MG63 (cell line): ENCODE measurements around the gene CSMD2. TPM values are rescaled to one million over a fixed set of nuclear protein-coding genes. Genes with fewer than 3 reads are reported as not detected.
"Not testable (repeated sequence)": the region's sequence is repeated elsewhere in the genome, so short reads cannot be mapped to it uniquely, and the experiment has no call there.

Experiments
- DNase-seq: peaks from one replicate; pipeline ENCODE4 v3.0.0-alpha.2; 2020
- H3K27me3 ChIP-seq: fragments of 250-450 bp; sonication (Bioruptor Pico); 2 replicates; pipeline ENCODE4 v1.5.1; 2020; ENCODE audit warnings: mild to moderate bottlenecking, moderate library complexity
- H3K36me3 ChIP-seq: fragments of 250-450 bp; sonication (Bioruptor Pico); 2 replicates; pipeline ENCODE4 v1.5.1; 2020; ENCODE audit warnings: mild to moderate bottlenecking, moderate library complexity
- H3K4me3 ChIP-seq: fragments of 250-450 bp; sonication (Bioruptor Pico); 2 replicates; pipeline ENCODE4 v1.5.1; 2020; ENCODE audit warnings: mild to moderate bottlenecking, moderate library complexity
- H3K9me3 ChIP-seq: fragments of 250-450 bp; sonication (Bioruptor Pico); 2 replicates; pipeline ENCODE4 v1.5.1; 2020; ENCODE audit warnings: mild to moderate bottlenecking, moderate library complexity
- total RNA-seq: library from RNA; depleted of rRNA; stranded (reverse); fragments of >200 nt; shearing (Covaris generic); gene quantifications from 2 replicates; pipeline ENCODE4 v1.2.3, GENCODE V29; 2014; ENCODE audit warnings: low replicate concordance

CSMD2 gene
- total RNA-seq, 1 experiment from 2014 or later, result not detected

DNA sequence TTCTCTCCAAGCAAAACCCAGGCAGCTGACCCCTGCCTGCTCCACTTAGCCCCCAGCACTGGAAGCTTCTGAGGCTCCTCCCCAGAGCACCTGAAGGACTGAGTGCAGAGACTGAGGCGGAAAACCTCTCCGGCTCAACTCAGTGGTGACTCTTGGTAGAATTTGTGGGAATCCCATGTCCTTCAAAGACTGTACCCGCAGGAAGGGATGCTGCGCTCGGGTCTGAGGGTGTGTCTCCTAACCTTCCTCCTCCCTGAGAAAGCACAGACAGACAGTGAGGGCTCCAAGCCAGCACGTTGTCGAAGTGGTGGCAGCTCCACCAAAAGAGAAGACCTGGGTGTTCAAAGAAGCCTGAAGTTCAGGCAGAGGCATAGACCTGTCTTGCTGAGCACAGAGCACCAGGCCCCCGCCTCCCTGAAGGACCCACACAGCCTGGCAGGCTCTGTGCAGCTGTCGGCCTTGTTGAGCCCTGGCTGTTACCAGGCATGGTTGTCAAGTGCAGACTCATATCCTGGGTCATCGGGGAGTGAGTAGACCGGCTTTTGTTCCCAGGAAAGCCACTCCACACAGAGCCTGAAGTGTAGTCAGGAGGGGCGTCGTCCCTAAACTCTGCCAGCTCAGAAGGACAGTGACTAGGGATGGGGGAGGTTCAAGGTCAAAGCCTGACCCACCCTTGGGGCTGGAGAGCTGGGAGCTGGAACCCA, 36.7 kb downstream of the CSMD2 start:
- no peak for DNase-seq
- no peaks in the 10 kb centered on the region for H3K36me3 ChIP-seq
- H3K27me3 ChIP-seq, result no peaks in the 10 kb centered on the region
- no peak overlapping the region for H3K4me3 ChIP-seq
- no peaks in the 10 kb centered on the region for H3K9me3 ChIP-seq

GRCh38 chr1:34127006-34128000, 37.7 kb downstream of the CSMD2 start:
- H3K9me3 ChIP-seq, result no peaks in the 10 kb centered on the region
- H3K4me3 ChIP-seq, result no peak overlapping the region
- H3K36me3 ChIP-seq, result no peaks in the 10 kb centered on the region
- no peak for DNase-seq
- H3K27me3 ChIP-seq, result no peaks in the 10 kb centered on the region

GRCh38 chr1:34126486-34126885, 38.5 kb downstream of the CSMD2 start:
- no peak for DNase-seq
- no peak overlapping the region for H3K4me3 ChIP-seq
- no peaks in the 10 kb centered on the region for H3K9me3 ChIP-seq

GRCh38 chr1:34125721-34126380, 39.2 kb downstream of the CSMD2 start:
- Histone ChIP-seq H3K9me3 (no peaks in the 10 kb centered on the region), H3K4me3 (no peak overlapping the region), H3K27me3 (no peaks in the 10 kb centered on the region), H3K36me3 (no peaks in the 10 kb centered on the region)
- no peak for DNase-seq

More at GRCh38 chr1:34126486-34126885, 38.5 kb downstream of the CSMD2 start:
- H3K36me3 ChIP-seq, result no peaks in the 10 kb centered on the region
- no peaks in the 10 kb centered on the region for H3K27me3 ChIP-seq

GRCh38 chr1:34122080-34122932, 42.7 kb downstream of the CSMD2 start:
- no peaks in the 10 kb centered on the region for H3K27me3 ChIP-seq

DNA sequence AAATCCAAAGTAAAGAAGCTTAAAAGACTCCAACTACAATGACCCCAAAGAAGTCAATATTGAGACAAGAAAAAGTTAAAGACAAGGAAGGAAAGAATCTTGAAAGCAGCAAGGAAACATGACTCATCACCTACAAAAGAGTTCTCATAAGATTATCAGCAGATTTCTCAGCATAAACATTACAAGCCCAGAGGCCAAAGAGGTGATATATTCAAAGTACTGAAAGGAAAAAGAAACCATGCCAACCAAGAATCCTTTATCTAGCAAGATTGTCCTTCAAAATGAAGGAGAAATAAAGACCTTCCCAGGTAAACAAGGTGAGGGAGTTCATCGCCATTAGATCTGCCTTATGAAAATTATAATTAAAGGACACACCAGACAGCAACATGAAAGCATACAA, 49.8 kb downstream of the CSMD2 start:
- H3K4me3 ChIP-seq, result no peak overlapping the region
- H3K36me3 ChIP-seq, result no peaks in the 10 kb centered on the region
- no peak for DNase-seq
- no peaks in the 10 kb centered on the region for H3K27me3 ChIP-seq
- peaks cover 6% of the 10 kb centered on the region; the same call in 1 of the 2 replicates for H3K9me3 ChIP-seq

More at GRCh38 chr1:34122080-34122932, 42.7 kb downstream of the CSMD2 start:
- no peak overlapping the region for H3K4me3 ChIP-seq
- no peaks in the 10 kb centered on the region for H3K36me3 ChIP-seq
- peaks cover 6% of the 10 kb centered on the region; the same call in 1 of the 2 replicates for H3K9me3 ChIP-seq
- no peak for DNase-seq

DNA sequence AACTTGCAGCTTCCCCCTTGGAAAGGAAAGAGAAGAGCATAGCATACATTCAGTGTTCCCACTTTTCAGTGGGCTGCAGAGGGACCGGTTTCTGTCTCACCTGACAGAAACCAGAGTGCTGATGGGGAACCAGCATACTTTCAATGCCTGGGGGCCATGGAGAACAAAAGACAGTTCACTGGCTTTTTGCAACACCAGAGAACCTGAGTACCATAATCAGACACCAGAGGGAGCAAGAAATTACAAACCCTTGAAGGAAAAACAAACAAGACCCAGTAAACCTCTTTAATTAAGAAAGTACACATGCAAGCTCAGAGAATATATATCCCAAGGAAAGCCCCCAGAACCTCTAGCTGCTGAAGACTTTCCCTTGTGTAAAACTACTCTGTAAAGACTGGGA, 51.1 kb downstream of the CSMD2 start:
- DNase-seq, result no peak
- Histone ChIP-seq H3K9me3 (peaks cover 1% of the 10 kb centered on the region; the same call in 1 of the 2 replicates), H3K4me3 (no peak overlapping the region), H3K27me3 (no peaks in the 10 kb centered on the region), H3K36me3 (no peaks in the 10 kb centered on the region)

DNA sequence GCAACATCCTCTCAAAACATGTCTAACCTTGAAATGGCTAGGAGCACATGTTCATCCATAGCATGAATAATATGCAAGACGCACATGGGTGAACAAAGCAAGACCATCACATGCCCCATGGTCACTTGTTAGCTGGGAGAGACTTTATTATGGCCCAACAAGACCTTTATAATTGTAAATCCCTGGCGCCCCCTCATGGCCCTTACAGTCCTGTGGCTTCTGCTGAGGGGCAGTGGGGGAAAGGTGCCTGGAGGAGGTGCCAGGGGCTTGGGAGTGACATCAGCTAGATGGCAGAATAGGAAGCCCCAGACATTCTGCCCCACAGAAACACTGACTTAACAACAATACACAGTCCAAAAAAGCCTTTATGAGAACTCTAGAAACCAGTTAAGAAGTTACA, 51.7 kb downstream of the CSMD2 start:
- Histone ChIP-seq H3K9me3 (no peaks in the 10 kb centered on the region; the same call in 1 of the 2 replicates), H3K27me3 (no peaks in the 10 kb centered on the region), H3K36me3 (no peaks in the 10 kb centered on the region), H3K4me3 (no peak overlapping the region)
- no peak for DNase-seq

DNA sequence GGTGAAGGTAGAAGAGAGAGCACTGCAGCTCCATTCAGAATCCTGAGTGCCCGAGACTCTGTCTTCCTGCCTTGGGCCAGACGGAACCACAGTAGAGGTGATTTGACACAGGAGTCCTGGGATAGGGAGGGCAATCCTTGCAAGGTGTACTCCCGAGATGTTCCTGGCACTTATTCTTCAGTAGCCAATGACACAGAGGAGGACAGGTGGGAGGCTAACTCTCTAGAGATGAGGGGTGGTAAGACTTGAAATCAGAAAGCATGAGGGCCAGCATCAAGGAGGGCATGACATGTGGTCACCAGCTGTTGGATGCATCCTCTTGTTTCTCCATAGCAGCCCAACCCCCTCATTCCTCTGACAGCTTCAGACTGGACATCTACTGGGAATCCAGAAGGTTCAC, 56.3 kb downstream of the CSMD2 start:
- H3K4me3 ChIP-seq, result no peak overlapping the region
- no peaks in the 10 kb centered on the region for H3K9me3 ChIP-seq
- no peak for DNase-seq

DNA sequence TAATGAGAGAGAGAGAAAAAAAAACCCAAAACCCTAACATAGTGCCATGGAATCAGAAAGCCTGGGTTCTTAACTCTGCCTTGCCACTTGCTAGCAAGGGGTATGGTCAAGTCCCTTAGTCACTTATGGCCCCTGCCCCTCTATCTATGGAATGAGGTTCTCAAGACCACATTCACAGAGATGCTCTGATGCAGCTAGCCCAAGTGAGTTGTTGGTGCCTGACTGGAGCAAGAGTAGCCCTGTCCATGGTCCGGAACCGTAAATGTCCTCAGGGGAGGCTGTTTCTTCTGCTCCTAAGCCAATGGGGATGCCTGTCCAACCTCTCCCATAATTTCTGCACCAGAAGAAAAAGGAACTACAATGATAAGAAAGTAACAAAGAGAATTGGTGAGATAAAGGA, 56.8 kb downstream of the CSMD2 start:
- Histone ChIP-seq H3K9me3 (no peaks in the 10 kb centered on the region), H3K36me3 (no peaks in the 10 kb centered on the region), H3K4me3 (no peak overlapping the region), H3K27me3 (peaks cover 5% of the 10 kb centered on the region; the same call in 1 of the 2 replicates)
- no peak for DNase-seq

More for the DNA sequence above, 56.3 kb downstream of the CSMD2 start:
- H3K36me3 ChIP-seq, result no peaks in the 10 kb centered on the region
- H3K27me3 ChIP-seq, result peaks cover 5% of the 10 kb centered on the region; the same call in 1 of the 2 replicates

DNA sequence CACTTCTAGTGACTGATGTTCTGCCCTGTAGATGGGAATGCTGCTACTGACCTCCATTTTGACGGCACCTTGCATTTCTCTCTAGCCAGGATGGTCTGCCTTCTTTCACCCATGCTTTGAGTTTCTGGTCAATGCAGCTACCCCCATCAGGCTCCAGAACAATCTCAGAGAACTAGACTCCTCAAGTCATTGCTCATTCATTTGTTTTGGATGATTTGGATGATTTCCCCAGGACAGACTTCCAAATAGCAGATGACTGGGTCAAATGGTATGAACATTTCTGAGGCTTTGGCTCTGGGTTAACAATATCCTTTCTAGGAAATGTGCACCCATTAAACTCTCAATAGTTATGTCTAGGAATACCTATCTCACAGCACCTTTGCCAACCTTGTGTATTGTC, 63.9 kb downstream of the CSMD2 start:
- Histone ChIP-seq H3K36me3 (no peaks in the 10 kb centered on the region), H3K27me3 (peaks cover 5% of the 10 kb centered on the region; the same call in 1 of the 2 replicates), H3K9me3 (no peaks in the 10 kb centered on the region), H3K4me3 (no peak overlapping the region)
- peak; percentile 6 for DNase-seq

GRCh38 chr1:34100332-34100731, 64.7 kb downstream of the CSMD2 start:
- no peak for DNase-seq
- no peaks in the 10 kb centered on the region for H3K9me3 ChIP-seq
- H3K27me3 ChIP-seq, result no peaks in the 10 kb centered on the region
- H3K4me3 ChIP-seq, result no peak overlapping the region
- no peaks in the 10 kb centered on the region for H3K36me3 ChIP-seq

GRCh38 chr1:34092399-34092798, 72.6 kb downstream of the CSMD2 start:
- not testable (repeated sequence) for DNase-seq, H3K36me3 ChIP-seq, H3K9me3 ChIP-seq, H3K4me3 ChIP-seq, H3K27me3 ChIP-seq

- no peaks in the 10 kb centered on the region for H3K9me3 ChIP-seq
- H3K4me3 ChIP-seq, result no peak overlapping the region
- no peaks in the 10 kb centered on the region for H3K27me3 ChIP-seq
- no peaks in the 10 kb centered on the region for H3K36me3 ChIP-seq
- no peak for DNase-seq
Measured at GRCh38 chr1:34089731-34090130, 75.3 kb downstream of the CSMD2 start.

DNA sequence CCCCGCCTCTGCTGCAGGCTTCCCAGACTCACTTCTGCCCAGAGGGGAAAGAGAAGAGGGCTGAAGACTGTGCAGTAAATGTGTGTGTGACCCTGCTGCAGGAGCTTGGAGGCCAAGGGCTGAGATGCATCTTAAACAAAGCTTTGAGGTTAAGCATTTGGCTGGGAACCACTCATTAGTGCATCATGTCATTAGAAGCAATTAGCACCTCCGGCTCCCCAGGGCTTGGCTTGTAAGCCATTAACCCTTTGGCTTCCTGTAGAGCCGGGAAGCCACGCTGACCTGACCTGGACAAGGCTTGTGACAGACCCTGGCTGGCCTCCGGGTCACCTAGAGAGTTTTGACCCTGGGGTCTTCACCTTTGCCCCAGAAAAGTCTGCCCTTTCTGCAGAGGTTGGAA, 77.0 kb downstream of the CSMD2 start:
- no peaks in the 10 kb centered on the region for H3K9me3 ChIP-seq
- no peaks in the 10 kb centered on the region for H3K36me3 ChIP-seq
- H3K27me3 ChIP-seq, result no peaks in the 10 kb centered on the region
- H3K4me3 ChIP-seq, result no peak overlapping the region
- no peak for DNase-seq

- Histone ChIP-seq H3K36me3 (no peaks in the 10 kb centered on the region), H3K4me3 (no peak overlapping the region), H3K27me3 (no peaks in the 10 kb centered on the region), H3K9me3 (no peaks in the 10 kb centered on the region)
- DNase-seq, result no peak
Measured at GRCh38 chr1:34086561-34086960, 78.5 kb downstream of the CSMD2 start.
